HG02763 (cell line): ENCODE measurements around the gene ERC2.

ENCODE experiments used
- ATAC-seq: cut with Tn5 transposase; IDR thresholded peaks from one replicate; pipeline ENCODE4 v1.9.1; 2021; ENCODE audit warnings: mild to moderate bottlenecking, moderate library complexity; ENCODE audit not compliant: unreplicated experiment

Gene ERC2

GRCh38 chr3:56126632-56127031, 341.6 kb downstream of the ERC2 start:
- ATAC-seq = no peak

GRCh38 chr3:56125358-56126005, 342.8 kb downstream of the ERC2 start:
- no peak for ATAC-seq

- ATAC-seq = no peak
Observed at GRCh38 chr3:56124546-56124945, 343.7 kb downstream of the ERC2 start.

- no peak for ATAC-seq
Observed at GRCh38 chr3:56123487-56123886, 344.8 kb downstream of the ERC2 start.

- no peak for ATAC-seq
Observed at GRCh38 chr3:56122911-56123310, 345.4 kb downstream of the ERC2 start.

- no peak for ATAC-seq
Observed at GRCh38 chr3:56121716-56122115, 346.6 kb downstream of the ERC2 start.

GRCh38 chr3:56119575-56120349, 348.5 kb downstream of the ERC2 start:
- no peak for ATAC-seq

- ATAC-seq = no peak
Observed at GRCh38 chr3:56118968-56119367, 349.3 kb downstream of the ERC2 start.

GRCh38 chr3:56115698-56116097, 352.6 kb downstream of the ERC2 start:
- ATAC-seq = no peak

GRCh38 chr3:56115199-56115598, 353.1 kb downstream of the ERC2 start:
- no peak for ATAC-seq

GRCh38 chr3:56113908-56114307, 354.4 kb downstream of the ERC2 start:
- no peak for ATAC-seq

- no peak for ATAC-seq
Observed at GRCh38 chr3:56113231-56113630, 355.0 kb downstream of the ERC2 start.

GRCh38 chr3:56111606-56112304, 356.5 kb downstream of the ERC2 start:
- no peak for ATAC-seq

- no peak for ATAC-seq
Observed at GRCh38 chr3:56110886-56111285, 357.4 kb downstream of the ERC2 start.

- ATAC-seq = no peak
Observed at GRCh38 chr3:56107157-56107556, 361.1 kb downstream of the ERC2 start.

GRCh38 chr3:56102032-56102431, 366.2 kb downstream of the ERC2 start:
- no peak for ATAC-seq

- ATAC-seq = no peak
Observed at GRCh38 chr3:56101576-56101975, 366.7 kb downstream of the ERC2 start.

- ATAC-seq = no peak
Observed at GRCh38 chr3:56096999-56097398, 371.3 kb downstream of the ERC2 start.

GRCh38 chr3:56094170-56094569, 374.1 kb downstream of the ERC2 start:
- ATAC-seq = no peak

GRCh38 chr3:56089739-56090138, 378.5 kb downstream of the ERC2 start:
- no peak for ATAC-seq

- ATAC-seq = no peak
Observed at GRCh38 chr3:56087451-56088053, 380.7 kb downstream of the ERC2 start.

GRCh38 chr3:56086355-56086754, 381.9 kb downstream of the ERC2 start:
- no peak for ATAC-seq
